Measurements from ENCODE around the gene TACO1.

- no peak for TF ChIP-seq CTCF (IDR thresholded peaks at IDR 0.05)
- TF ChIP-seq ZFX (IDR thresholded peaks at IDR 0.05; ENCODE audit: borderline replicate concordance): no peak
Measured at GRCh38 chr17:63639125-63639524, 38.4 kb downstream of the TACO1 start.

Measured in 22Rv1 (cell line).